HG03354 (cell line): ENCODE data around the gene SVBP.
"Not testable (repeated sequence)": the region's sequence is repeated elsewhere in the genome, so short reads cannot be mapped to it uniquely, and the experiment has no call there.

Experiments
- ATAC-seq: cut with Tn5 transposase; IDR thresholded peaks from one replicate; pipeline ENCODE4 v1.9.1; 2021; ENCODE audit warnings: mild to moderate bottlenecking; ENCODE audit not compliant: unreplicated experiment, poor library complexity, severe bottlenecking

SVBP gene

DNA sequence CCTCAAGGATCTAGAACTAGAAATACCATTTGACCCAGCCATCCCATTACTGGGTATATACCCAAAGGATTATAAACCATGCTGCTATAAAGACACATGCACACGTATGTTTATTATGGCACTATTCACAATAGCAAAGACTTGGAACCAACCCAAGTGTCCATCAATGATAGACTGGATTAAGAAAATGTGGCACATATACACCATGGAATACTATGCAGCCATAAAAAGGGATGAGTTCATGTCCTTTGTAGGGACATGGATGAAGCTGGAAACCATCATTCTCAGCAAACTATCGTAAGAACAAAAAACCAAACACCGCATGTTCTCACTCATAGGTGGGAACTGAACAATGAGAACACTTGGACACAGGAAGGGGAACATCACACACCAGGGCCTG, 2.4 kb downstream of the SVBP start:
- not testable (repeated sequence) for ATAC-seq

DNA sequence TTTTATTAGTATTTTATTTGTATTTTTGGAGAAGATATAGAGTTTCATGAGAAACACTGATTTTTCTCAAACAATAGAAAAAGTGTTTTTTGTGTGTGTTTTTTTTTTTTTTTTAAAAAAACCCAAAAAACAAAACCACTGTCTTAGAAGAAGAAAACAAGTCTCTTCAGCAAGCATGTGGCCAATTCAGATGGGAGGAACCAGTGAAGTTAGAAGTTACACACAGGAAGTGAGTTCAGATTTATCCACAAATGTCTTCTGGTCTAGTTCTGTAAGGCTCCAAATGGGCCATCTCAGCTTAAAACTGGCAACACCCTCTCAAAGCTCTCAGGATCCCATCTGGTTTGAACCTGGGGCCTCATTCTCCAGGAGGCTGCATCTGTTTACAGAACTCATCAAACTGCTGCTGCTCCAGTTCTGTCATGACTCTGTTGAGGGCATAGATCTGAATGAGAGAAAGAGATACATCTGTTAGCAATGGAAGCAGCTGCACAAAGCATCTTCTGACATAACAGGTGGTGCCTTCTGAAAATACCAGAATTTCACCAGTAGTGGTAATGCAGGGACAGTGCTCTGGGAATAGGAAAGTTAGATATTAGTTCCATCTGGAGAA, 10.0 kb downstream of the SVBP start:
- ATAC-seq = no peak

DNA sequence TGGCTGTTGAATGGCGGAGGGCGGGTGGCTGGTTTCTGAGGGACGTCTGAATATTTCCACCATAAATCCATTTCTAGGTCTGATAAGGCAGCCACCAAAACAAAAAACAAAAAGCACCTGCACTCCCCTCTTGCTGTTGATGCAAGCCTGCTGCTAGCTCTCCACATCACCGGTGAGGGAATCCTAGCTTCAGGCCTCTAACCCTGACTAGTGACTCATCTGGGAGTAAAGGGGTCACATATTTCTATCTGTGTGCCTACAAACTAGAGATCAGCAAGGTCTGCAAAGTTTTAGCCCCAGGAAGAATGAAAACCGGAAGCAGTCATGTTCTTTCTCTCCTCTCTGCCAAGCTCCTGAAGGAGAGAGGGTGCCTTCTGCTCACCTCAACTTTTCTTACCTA, 10.6 kb downstream of the SVBP start:
- ATAC-seq = no peak

DNA sequence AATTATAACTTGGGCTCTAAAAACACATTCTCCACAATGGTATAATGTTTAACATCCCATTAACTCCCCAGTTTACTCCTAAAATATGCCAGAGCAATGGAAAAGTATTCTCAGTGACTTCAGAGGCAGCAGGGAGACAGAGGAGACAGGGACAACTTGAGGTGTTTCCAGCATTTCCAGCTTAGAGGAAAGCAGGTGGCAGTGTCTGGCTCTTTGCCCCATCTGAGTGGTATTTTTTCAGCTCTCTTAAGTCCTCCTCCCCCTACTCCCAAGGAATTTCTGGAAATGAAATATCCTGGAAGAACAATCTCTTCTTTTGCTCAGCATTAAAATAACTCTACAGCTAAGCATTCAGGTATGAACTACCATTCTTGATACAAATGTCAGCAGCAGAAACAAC, 11.0 kb downstream of the SVBP start:
- ATAC-seq = no peak

DNA sequence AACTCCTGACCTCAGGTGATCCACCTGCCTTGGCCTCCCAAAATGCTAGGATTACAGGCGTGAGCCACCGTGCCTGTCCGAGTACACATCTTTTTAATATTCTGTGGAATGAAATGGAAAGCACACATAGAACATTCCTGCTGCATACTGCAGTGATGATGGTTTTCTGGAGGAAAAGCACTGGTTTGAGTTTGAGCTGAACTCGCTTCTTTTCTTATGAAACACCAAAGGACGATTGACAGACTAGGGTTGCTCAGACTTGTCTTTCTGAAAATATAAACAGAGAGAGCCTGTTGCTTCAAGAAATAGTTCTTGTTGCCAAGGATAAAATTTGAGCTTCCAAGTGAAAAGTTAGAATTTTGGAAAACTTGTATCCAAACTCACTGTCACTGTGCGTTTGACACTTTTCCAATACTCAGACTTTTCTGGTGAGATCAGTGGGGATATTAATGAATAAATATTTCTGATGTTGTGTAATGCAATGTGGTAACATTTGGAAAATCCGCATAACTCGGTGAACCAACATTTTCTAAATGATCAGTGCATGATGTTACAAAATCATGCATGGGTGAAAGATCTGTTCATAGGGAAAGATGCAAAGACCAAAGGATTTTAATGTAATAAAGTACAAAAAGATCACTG, 15.2 kb downstream of the SVBP start:
- no peak for ATAC-seq

DNA sequence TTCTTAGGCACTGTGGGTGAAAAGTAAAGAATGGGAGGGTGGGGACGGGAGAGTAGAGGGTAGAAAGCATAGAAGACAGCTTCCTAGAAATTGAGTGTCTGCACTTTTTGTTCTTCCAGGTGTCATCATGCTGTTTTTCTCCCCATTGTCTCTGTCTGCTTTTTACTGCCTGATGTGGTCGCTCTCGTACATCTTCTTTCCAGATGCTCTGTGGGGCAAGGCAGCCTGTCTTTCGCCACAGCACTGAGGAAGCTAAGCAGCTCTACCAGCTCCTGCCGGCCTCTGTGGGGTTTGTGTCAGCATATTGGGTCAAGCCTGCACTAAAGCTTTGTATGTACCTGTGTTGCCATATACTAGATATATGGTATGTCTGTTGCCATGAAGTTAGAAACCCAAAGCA, 19.2 kb downstream of the SVBP start:
- ATAC-seq = no peak

DNA sequence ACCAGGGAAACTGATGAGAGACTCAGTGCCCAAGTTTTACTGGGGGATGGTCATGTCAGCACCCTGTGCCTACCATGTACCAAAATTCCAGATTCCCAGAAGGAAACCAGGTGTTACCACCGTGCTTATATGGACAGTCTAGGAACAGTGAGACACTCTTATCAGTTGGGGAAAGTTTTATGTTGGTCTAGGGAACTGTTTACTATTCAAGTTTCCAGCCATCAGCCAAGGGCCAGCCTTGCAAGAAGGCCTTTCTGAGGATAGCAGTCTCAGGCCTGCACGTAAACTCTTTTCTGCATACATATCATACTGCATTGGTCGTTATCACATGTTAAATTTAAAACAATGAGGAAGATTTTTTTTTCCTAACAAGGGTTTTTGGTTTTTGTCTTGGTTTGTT, 19.8 kb downstream of the SVBP start:
- no peak for ATAC-seq

DNA sequence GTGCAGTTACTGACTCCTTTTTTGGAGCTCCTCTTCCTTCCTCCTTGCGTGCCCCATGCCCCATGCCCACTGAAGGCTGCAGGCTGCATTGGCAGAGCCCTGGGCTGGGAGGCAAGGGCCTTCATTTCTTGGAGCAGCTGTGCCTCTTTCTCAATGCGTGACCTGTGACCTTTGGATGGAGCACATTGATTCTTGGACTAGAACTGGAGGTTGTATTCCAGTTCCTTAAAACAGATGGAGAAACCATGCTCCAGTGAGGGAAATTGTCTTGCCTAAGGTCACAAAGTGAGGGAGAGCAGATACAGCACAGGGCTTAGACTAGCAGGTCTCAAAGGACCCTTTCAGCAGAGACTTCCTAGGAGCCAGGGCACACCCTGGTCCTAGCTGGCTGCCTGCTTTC, 23.4 kb downstream of the SVBP start:
- ATAC-seq = no peak

DNA sequence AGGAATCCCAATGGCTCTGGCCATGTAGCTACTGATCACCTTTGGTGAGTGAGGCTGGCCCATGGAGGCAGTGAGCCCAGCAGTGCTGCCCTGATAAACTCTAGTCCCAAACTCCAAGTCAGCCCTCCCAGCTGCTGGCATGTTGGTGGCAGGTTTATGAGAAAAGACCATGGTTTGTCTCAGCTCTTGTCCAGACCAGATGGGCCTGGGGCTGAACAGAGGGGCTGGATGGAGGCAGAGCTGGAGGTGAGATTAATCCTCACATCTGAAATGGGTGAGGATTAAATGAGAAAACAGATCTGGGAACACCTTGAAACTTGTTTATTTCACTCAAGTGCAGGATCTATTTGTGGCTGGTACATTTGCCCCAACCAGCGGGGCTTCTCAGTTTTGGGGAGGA, 29.2 kb downstream of the SVBP start:
- no peak for ATAC-seq

DNA sequence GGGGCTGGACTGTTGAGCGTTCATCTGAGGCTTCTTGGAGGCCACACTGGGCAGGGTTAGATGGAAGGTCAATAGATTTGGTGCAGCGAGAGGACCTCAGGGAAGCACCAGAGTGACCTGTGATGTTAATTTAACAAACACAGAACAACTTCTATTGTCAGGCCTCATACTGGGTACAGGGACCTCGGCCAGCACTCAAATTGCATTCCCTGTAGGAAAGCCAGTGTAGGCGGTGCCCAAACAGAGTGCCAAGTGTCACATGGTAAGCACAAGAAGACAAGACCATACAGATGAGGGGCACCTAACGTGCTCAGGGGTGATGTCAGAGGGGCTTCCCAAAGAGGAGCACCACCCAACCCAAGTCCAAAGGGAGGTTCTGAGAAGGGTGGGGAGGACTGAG, 31.1 kb downstream of the SVBP start:
- no peak for ATAC-seq

DNA sequence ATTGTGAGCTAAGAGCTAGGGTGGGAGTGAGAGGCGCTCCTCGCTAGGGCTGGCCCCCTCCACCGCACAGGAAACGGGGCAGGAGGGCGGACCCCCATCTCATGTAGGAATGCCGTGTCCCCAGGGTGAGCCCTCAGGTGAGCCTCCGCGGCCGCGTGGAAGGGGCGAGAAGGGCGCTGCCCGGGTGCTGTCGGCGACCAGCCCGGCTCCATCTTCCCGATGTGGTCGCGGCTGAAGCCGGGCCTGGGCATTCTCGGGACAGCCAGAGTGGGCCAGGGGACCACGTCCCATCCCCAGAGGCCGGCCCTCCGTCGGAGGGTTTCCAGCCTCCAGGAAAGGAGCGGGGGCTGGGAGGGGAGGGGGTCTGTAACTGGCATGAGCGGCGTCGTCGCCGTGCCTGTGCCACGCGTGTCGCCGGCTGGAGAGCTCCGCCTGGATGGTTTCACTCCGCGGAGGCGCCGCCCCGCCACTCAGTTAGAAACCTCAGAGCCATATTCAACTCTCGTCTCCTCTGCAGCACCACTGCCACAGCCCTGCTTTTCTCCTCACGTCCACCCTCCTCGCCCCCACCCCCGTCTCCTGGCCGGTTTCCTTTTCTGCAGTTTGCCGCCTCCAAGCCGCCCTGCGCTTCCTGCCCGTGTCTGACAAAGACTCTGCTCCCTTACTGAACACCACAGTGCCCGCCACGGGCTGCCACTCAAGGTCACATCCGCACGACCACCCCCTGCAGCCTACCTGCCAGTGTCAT, 32.1 kb downstream of the SVBP start, which contains the start of gene TMEM269:
TMEM269 (plus strand) TSS at position 46 of the 748 bp plus-strand sequence. CDS start 4,903 bp downstream, outside the sequence.
- ATAC-seq = no peak

DNA sequence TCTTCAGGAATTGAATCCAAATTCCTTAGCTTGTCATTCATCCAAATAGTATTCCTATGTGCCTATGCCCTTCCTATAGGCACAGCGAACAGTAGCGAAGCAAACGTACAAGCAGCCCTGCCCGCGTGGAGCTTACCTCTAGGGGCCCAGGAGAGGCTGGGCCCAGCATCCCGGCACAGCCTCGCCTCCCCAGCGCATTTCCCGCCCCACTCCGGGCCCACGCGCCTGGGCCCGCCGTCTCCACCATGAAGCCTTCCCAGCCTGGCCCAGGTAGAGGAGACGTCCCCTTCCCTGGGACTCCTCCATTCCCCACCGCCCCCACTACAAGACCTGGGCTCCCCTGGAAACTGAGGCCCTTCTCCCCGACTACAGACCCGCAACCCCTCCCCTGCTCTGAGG, 32.7 kb downstream of the SVBP start:
- ATAC-seq = no peak

DNA sequence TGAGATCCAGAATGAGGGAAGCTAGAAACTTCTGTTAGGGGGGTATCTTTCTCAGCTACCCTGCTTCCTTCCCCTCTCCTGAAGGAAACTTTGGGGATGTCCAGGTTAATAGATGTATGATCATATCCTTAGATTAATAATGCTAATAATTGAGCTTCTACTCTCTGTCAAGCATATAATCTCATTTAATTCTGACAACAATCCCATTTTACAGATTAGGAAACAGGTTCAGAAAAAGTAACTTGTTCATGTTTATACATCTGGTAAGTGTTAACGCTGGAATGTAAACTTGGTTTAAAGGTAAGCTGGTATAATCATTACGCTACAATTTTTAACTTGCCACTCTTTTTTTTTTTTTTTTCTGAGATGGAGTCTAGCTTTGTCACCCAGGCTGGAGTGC, 34.1 kb downstream of the SVBP start:
- no peak for ATAC-seq

DNA sequence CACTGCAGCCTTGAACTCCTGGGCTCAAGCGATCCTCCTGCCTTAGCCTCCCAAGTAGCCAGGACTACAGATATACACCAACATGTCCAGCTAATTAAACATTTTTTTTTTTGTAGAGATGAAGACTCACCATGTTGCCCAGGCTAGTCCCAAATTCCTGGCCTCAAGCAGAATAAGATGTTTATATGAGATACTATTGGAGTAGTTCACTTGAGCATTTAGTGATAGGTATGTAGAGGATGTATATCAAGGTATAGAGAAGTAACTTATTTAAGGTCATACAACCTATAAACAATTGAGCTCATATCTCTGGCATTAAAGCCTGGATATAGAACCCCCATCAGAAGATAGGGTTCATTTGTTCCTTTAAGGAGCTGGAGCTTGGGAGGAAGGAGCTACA, 37.0 kb downstream of the SVBP start:
- ATAC-seq = no peak

DNA sequence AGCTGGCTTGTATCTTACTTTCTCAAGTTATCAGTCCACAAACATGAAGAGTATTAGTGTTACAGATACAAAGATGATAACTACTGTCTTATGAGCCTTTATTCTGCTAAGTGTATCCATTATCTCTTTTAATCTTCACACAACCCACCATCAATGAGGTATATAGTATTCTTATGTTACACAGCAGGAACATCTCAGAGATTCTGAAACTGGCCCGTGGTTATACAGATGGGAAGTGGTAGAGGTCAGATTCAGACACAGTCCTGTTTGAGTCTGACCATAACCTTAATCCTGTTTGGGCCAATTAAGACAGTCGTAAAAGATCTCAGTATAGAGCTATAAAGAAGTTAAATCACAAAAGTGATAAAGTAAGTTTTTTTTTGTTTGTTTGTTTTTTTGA, 37.5 kb downstream of the SVBP start:
- ATAC-seq = no peak

DNA sequence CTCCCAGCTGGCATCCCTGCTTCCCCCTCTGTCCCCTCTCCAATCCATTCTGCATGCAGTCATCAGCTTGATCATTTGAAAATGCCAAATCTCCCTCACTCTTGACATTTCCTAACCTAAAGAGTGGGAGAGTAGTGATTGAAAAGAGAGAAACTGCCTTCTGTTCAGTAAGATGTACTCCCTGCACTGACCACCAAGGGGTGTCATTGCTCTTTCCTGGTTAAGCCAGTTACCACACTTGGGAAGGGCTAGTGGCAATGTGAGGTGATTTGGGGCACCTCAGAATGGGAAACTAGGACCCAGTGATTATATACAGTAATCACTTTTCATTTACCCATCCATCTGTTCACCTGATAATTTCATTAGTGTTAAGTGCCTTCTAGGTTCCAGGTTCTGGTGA, 39.3 kb downstream of the SVBP start:
- no peak for ATAC-seq

DNA sequence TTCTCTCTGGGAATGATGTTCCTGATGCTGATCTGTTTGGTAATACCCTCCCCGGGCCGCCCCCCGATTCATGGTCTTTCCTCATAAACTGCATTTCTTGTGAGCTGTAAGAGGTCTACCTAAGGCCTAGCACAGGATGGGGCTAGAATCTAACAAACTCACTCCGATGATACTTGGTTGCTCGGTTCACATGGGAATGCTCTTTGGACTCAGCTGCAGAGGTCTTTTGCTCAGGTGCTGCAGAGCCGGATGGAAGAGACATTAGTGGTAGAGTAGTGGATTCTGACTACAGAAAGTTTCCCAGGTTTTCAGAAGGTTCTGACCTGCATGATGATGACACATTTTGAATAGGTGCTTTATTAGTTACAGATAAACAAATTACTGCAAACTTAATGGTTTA, 40.7 kb downstream of the SVBP start:
- no peak for ATAC-seq

DNA sequence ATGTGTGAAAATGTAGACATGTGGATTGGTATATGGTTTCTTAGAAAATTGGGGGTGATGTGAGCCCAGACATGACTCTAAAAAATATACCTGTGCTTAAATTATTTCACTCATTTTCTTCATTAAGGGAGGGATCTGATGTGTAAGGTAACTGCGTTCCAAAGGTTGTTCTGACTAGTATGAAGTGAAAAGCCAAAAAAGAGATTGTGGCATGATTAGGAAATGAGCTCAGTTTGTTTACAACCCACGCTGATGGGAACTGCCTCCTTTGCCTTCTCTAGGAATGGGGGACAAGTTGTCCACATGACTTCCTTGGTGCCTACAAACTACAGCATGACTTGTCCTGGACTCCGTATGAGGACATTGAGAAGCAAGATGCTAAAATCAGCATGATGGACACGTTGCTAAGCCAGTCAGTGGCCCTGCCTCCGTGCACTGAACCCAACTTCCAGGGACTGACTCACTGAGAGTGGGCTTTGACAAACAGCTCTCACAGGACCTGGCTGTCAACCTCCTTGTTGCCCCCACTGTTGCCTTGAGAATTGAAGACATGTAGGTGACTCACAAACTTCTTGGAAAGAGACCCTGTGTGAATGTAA, 42.2 kb downstream of the SVBP start:
- no peak for ATAC-seq

DNA sequence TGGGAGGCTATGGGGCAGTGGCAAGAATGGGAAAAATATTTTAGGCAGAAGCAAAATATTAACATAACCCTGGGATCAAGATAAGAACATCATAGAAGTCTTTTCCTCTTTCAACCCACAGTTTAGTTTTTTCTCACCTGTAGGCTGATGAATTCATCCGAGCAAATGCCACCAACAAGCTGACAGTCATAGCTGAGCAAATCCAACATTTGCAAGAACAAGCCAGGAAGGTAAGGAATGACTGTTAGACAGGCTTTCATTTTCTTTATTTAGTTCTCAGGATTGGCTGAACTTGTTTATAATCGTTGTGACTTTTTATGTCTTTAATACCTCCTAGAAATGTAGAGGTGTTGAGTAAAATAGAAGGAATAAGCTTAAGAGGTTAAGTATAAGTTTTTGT, 43.8 kb downstream of the SVBP start:
- no peak for ATAC-seq

DNA sequence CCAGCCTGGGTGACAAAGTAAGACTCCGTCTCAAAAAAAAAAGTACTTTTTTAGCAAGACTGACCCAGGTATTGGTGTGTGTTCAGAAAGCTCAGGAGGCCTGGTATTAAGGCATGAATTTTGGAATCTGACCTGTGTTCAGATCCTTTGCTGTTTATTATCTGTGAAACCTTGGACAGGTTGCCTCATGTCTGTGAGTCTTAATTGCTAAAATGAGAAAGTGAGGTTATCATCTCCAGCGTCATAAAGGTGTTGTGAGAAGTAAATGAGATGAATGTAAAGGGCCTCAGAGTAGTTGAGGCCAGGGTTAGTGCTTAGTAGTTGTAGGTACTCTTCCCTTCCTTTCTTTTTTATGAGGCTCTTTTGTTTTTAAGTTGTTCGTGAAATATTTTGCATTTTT, 47.4 kb downstream of the SVBP start:
- no peak for ATAC-seq

DNA sequence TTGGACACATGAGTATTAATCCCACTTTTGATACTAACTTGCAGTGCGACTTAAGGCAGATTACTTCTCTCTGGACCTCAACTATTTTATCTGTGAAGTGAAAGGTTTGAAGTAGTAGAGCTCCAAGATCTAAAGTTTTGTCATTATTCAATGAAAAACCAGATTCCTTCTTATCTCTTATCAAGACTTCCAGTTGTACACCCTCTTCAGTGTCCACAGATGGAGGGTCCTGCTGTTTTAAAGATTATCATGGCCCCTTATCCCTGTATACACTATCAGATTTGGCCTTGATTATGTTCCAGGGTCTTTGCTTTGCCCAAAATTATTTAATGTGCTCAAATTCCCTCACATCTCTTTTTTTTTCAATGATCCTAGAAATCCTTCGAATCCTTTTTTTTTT, 49.0 kb downstream of the SVBP start:
- no peak for ATAC-seq
